HEK293T (cell line): ENCODE data around the gene COMTD1.

ENCODE experiments used
- BHLHE40 ChIP-seq: fragments of 450-650 bp; IDR thresholded peaks from 2 replicates; pipeline ENCODE4 v1.6.1; 2016; ENCODE audit warnings: mild to moderate bottlenecking, moderate library complexity, borderline replicate concordance
- CTBP1 ChIP-seq: fragments of 450-650 bp; IDR thresholded peaks from 2 replicates; pipeline ENCODE4 v1.6.1; 2016; ENCODE audit warnings: borderline replicate concordance
- ELF4 ChIP-seq: fragments of 450-650 bp; IDR thresholded peaks from 2 replicates; pipeline ENCODE4 v1.6.1; 2017; ENCODE audit warnings: antibody characterized with exemption
- FOXK2 ChIP-seq: fragments of 450-650 bp; IDR thresholded peaks from 2 replicates; pipeline ENCODE4 v1.6.1; 2016; ENCODE audit warnings: mild to moderate bottlenecking
- HDGF ChIP-seq: fragments of 450-650 bp; IDR thresholded peaks from 2 replicates; pipeline ENCODE4 v1.6.1; 2017; ENCODE audit warnings: antibody characterized with exemption, borderline replicate concordance
- NFRKB ChIP-seq: fragments of 450-650 bp; IDR thresholded peaks from 2 replicates; pipeline ENCODE4 v1.6.1; 2016; ENCODE audit warnings: mild to moderate bottlenecking, moderate library complexity
- SUZ12 ChIP-seq: fragments of 450-650 bp; IDR thresholded peaks from 2 replicates; pipeline ENCODE4 v1.6.1; 2016; ENCODE audit warnings: mild to moderate bottlenecking
- TARDBP ChIP-seq: fragments of 450-650 bp; IDR thresholded peaks from 2 replicates; pipeline ENCODE4 v1.6.1; 2016

- TF ChIP-seq SUZ12, result no peak
- no peak for TF ChIP-seq FOXK2
- no peak for TF ChIP-seq TARDBP
- TF ChIP-seq NFRKB, result no peak
- no peak for TF ChIP-seq BHLHE40
- no peak for TF ChIP-seq HDGF
- TF ChIP-seq ELF4, result no peak
- no peak for TF ChIP-seq CTBP1
These were observed 928 bp downstream of the COMTD1 start for GRCh38 chr10:75234683-75235374.
